Putamen (tissue), 1 donor: ENCODE data around the gene FAP.

ENCODE experiments used
- DNase-seq: peaks from one replicate; pipeline ENCODE4 v3.0.0-alpha.2; 2016; ENCODE audit warnings: low spot score

The FAP gene

GRCh38 chr2:162242586-162243280, 512 bp downstream of the FAP start:
- DNase-seq, result no peak

DNA sequence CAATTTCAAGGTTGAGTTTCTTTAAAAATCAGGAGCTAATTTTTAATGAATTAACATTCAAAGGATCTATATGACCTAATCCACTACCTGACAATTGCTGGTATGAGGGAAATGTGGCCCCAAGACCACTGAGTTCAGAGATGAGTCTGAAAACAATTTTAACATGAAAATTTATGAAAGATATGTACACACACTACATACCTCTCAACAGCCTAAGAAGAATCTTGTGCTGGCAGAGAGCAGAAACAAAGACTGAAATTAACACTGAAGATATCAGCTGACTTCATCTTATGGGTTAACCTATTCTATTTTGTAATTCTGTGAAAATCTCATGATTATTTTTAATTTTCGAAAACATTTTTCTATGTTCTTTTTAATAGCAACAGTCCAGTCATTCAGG, 1.7 kb downstream of the FAP start:
- DNase-seq, result no peak

GRCh38 chr2:162234620-162235462, 8.4 kb downstream of the FAP start:
- DNase-seq, result no peak

- DNase-seq, result no peak
Observed at GRCh38 chr2:162233197-162233596, 10.0 kb downstream of the FAP start.

GRCh38 chr2:162232671-162233070, 10.6 kb downstream of the FAP start:
- no peak for DNase-seq

- DNase-seq, result no peak
Observed at GRCh38 chr2:162232027-162232426, 11.2 kb downstream of the FAP start.

DNA sequence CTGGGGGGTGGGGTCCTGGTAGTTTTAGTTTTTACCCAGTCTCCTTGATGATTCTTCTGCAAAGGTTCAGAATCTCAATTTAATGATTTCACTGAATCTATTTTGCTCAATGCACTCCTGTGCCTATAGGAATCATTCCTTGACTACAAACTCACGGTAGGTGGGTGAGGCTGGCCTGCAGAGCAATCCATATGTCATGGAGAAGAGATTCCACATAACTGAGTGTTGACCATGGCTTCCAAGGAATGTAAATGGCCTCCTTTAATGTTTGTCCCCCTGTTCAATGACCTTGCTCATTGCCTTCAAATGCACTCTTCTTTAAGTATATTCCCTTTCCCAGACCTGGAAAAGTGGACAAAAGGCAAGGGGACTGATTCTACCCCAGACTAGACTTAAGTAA, 12.5 kb downstream of the FAP start:
- no peak for DNase-seq

DNA sequence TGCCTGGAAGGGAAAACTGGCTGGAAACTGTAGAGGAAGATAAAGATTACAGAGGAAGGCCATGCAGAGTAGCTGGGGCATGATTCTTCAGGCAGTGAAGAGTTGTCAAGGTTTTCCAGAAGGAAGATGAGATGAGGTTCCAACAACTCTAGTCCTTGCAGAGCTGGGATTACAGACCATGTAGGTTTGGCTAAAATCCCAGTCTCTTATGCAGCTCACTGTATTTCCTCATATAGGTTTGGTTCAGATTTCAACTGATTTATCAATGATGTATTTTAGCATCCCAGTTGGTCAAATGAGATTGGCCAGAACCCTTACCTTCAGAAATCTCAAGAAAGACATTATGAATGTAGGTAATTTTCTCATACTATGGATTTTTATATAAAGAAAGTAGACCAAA, 16.4 kb downstream of the FAP start:
- no peak for DNase-seq

DNA sequence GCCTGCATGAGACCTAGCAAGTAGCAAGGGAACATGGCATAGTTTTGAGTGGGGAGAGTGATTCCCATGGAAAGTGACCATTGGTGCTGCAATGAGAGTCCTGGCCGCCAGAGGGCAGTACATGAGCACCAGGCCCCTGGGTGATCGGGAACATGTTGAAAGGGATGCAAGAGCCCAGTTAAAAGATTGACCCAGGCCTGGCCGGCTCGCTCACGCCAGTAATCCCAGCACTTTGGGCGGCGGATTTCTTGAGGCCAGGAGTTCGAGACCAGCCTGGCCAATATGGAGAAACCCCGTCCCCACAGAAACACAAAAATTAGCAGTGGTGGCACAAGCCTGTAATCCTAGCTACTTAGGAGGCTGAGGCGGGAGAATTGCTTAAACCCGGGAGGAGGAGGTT, 22.2 kb downstream of the FAP start:
- DNase-seq, result peak; percentile 18

DNA sequence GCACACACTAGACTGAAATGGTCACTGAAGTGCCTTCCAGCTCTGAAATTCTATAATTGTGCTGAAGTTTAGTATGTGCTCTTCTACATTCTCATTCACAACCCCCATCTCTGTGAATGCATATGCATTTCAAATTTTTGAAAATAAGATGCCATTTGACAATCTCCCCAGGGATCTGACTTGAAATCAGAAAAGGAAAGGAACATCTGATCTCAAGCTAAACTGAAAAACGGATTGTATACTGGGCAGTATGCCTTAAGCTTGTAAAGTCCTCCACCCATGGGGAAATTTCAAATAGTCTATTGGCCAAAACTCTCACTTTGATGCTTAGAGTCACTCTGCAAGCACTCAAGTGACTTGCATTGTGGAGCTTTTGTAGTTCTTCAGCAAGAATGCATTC, 22.9 kb downstream of the FAP start:
- no peak for DNase-seq

- no peak for DNase-seq
Observed at GRCh38 chr2:162219426-162219825, 23.8 kb downstream of the FAP start.

DNA sequence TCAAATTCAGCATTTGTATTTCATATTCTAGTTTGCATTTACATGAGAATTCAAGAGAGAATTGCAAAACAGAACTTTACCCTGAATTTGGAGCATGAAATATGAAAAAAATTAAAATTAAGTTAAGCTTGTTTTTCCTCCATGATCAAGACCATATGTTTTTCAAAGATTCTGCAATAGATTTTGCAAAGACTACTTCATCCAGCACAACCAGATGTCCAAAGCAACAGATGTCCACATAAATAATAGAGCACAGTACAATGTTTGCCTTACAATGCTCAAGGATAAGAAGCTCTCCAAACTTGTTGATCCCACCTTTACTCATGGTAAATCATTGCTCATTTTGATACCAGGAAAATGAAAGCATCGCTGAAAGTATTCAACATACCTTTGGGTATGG, 25.6 kb downstream of the FAP start:
- DNase-seq, result no peak

GRCh38 chr2:162215162-162215561, 28.1 kb downstream of the FAP start:
- DNase-seq, result no peak

- no peak for DNase-seq
Observed at GRCh38 chr2:162212366-162212765, 30.9 kb downstream of the FAP start.

GRCh38 chr2:162211732-162212131, 31.5 kb downstream of the FAP start:
- DNase-seq, result no peak

- DNase-seq, result no peak
Observed at GRCh38 chr2:162210385-162210784, 32.9 kb downstream of the FAP start.

- no peak for DNase-seq
Observed at GRCh38 chr2:162202203-162202602, 41.0 kb downstream of the FAP start.

DNA sequence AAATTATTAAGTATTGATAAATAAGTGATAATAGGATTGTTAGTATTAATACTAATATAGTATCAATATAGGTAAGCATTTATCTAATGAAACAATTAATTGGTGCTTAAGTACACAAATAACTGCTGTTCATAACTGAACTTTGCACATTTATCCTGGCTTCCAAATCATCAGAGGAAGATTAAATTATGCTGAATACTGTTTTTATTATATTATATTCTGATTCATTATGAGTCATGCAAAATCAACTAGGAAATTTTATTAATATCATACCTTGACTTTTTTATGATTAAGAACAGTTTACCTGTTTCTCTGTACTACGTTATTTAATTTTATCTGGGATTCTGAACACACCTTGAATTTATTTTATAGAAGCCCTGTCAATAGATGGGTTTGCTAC, 42.6 kb downstream of the FAP start:
- no peak for DNase-seq

DNA sequence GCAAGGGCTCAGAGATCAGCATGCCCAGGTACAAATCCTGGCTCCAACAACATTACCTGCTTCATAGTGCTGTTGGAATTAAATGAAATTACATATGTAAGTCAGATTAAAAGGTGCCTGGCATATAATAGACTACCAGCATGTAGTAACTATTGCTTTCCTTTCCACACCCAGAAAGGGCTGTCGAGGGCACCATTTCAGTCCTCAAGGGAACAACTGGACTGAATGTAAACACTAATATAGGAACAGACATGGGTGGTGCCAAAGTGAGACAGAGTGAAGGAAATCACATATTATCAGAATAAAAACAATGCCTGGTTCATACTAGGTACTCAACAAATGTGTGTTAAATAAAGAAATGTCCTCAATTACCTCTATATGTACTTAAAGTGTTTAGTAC, 43.3 kb downstream of the FAP start:
- no peak for DNase-seq

- DNase-seq, result no peak
Observed at GRCh38 chr2:162198239-162198638, 45.0 kb downstream of the FAP start.

DNA sequence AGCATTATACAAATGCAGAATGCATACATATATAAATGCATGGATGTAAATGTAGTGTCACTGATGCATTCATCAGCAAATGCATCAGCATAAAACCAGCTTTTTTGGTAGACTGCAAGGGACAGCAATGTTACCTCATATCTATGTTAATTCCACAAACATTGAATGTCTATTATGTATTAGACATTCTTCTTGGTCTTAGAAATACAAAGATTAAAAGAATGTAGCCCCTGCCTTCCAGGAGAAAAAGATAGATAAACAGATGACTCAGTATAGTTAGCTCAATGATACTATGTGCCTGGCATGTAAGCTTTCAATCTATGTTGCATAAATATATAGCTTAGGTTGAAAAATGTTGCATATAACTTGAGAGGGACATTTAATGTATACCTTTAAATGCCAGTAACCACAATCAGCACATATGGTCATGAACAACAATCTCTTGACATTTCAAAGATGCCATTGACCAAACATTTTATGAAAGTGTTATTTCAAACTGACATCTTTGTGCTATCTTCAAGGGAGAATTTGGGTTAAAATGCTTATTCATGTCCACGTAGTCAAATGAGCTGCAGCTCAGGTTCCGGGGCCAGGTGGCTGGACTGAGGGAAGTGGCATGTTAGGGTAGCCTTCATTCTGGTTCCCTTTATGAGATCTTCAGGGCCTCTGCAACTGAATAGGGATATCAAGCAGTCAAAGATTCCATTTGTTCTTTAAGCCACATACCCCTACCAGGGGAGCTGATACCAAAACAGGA, 46.0 kb downstream of the FAP start:
- no peak for DNase-seq

GRCh38 chr2:162196638-162197037, 46.6 kb downstream of the FAP start:
- peak; percentile 64 for DNase-seq

DNA sequence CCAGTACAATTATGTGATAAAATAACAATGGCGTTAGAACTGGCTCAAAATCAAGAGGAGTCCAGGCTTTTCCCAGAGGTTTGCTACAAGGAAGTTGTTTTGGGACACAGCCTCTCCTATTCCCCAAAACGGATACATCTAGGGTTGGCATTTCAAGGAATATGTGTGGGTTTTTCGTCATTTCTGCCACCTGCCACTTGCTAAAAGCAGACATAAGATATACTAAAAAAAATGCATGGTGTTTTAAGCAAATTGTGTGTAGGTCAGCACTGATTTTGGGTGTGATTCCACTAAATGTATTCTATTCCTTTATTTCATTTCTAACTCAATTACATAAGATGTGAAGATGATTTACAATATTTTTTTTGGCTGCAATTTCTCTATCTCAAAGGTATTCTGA, 54.8 kb downstream of the FAP start:
- no peak for DNase-seq
